Measurements from ENCODE around the gene CLEC20A.

Gene CLEC20A

GRCh38 chr1:178472531-178472930, 24.2 kb downstream of the CLEC20A start:
- DNase-seq (ENCODE audit: low spot score), result no peak

- peak; percentile 62 for DNase-seq (ENCODE audit: low spot score)
Measured at GRCh38 chr1:178470411-178470960, 26.3 kb downstream of the CLEC20A start.

- no peak for DNase-seq (ENCODE audit: low spot score)
Measured at GRCh38 chr1:178467837-178468236, 28.9 kb downstream of the CLEC20A start.

- DNase-seq (ENCODE audit: low spot score), result no peak
Measured at GRCh38 chr1:178465011-178465410, 31.8 kb downstream of the CLEC20A start.

DNA sequence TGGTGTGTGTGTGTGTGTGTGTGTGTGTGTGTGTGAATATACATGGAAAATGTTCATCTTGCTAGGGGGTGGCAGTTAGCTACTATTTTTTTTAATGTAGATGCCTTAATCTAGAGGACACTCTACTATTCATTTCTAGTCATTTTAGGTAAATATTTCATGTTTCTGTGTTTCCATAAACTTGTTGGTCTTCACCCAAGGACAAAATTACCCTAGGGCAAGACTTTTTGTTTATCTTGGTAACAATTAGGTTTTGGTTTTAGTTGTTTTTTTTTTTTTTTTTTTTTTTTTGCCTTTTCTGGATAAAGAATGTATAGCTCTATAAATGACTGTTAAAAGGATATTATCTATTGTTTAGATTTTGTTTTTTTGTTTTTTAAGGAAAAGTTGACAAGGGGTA, 32.2 kb downstream of the CLEC20A start:
- DNase-seq (ENCODE audit: low spot score), result no peak

- no peak for DNase-seq (ENCODE audit: low spot score)
Measured at GRCh38 chr1:178464141-178464540, 32.6 kb downstream of the CLEC20A start.

- DNase-seq (ENCODE audit: low spot score), result no peak
Measured at GRCh38 chr1:178461701-178462100, 35.1 kb downstream of the CLEC20A start.

- DNase-seq (ENCODE audit: low spot score), result no peak
Measured at GRCh38 chr1:178461104-178461503, 35.7 kb downstream of the CLEC20A start.

- DNase-seq (ENCODE audit: low spot score), result no peak
Measured at GRCh38 chr1:178458203-178458602, 38.6 kb downstream of the CLEC20A start.

GRCh38 chr1:178457651-178458050, 39.1 kb downstream of the CLEC20A start:
- DNase-seq (ENCODE audit: low spot score), result no peak

DNA sequence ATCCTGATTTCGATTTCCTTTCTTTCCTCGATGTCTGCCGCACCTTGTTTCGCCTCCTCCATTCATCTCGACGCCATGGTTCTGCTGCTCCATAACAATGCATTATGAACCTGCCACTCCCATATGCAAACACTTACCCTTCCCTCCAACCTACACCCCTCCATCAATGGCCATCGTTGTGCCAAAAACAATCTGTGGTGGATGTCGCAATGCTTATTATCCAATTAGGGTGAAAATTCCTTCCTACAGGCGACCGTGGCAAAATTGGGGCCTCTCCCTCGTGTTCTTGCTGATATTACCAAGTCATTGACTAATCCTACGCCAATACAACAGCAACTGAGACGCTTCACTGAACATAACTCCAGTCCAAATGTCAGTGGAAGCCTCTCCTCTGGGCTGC, 40.3 kb downstream of the CLEC20A start:
- no peak for DNase-seq (ENCODE audit: low spot score)

GRCh38 chr1:178452013-178452412, 44.8 kb downstream of the CLEC20A start:
- no peak for DNase-seq (ENCODE audit: low spot score)

DNA sequence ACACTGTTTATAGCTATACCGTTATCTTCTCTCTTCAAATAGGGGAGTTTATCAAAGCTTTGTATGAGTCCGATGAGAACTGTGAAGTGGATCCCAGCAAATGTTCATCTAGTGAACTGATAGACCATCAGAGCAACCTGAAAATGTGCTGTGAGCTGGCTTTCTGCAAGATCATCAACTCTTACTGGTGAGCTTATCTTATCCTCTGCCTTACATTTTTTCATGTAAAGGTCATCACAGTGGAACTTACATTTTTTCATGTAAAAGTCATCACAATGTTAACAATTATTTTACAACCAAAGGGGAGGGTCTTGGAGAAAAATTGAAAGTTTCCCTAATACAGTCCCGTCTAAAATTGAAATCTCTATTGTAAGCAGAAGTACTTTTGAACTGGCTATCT, 45.2 kb downstream of the CLEC20A start:
- no peak for DNase-seq (ENCODE audit: low spot score)

- no peak for DNase-seq (ENCODE audit: low spot score)
Measured at GRCh38 chr1:178450871-178451270, 45.9 kb downstream of the CLEC20A start.

DNA sequence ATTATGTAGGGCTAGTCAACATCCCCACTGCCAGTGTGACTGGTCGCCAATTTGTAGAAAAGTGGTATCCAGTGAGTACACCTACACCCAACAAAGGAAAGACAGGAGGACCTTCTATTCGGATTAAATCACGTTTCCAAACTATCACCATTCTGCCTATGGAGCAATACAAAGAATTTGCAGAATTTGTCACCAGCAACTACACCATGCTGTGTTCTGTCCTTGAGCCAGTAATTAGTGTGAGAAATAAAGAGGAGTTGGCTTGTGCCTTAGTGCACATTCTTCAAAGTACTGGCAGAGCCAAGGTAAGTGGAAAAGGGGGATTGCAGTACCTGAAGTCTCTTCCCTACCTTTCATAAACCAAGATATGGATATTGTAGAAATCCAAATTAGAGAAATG, 53.8 kb downstream of the CLEC20A start:
- no peak for DNase-seq (ENCODE audit: low spot score)

GRCh38 chr1:178438432-178438831, 58.3 kb downstream of the CLEC20A start:
- DNase-seq (ENCODE audit: low spot score), result no peak

DNA sequence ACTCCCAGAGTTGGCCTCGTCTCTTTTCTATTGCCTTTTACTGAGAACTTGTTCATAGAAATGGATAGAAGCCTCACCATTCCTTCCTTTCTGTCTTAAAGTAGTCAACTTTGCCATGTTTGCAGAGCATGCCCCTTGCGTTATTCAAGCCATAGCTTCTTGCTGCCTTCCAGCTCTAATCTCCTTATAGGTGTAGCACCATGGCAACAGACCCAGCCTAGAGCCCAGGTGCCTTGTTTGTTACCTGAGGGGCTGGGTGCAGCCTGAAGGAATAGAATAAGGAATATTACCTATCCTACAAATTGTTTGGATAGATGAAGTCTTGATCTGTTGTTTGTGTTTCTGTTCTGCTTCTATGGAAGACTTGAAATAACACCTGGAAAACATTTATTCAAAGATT, 59.9 kb downstream of the CLEC20A start:
- no peak for DNase-seq (ENCODE audit: low spot score)

GRCh38 chr1:178434899-178435435, 61.8 kb downstream of the CLEC20A start:
- no peak for DNase-seq (ENCODE audit: low spot score)

GRCh38 chr1:178434360-178434759, 62.4 kb downstream of the CLEC20A start:
- DNase-seq (ENCODE audit: low spot score), result no peak

All from LoVo (cell line).